ENCODE data around the gene GNAL. TPM values are rescaled to one million over a fixed set of nuclear protein-coding genes. Genes with fewer than 3 reads are reported as not detected.

GNAL gene
- total RNA-seq, 3 donors from 2014 or later (not counting 1 experiment from before 2014, with no cell fraction given), result 10.9 to 15.0 (median 12.6) TPM

DNA sequence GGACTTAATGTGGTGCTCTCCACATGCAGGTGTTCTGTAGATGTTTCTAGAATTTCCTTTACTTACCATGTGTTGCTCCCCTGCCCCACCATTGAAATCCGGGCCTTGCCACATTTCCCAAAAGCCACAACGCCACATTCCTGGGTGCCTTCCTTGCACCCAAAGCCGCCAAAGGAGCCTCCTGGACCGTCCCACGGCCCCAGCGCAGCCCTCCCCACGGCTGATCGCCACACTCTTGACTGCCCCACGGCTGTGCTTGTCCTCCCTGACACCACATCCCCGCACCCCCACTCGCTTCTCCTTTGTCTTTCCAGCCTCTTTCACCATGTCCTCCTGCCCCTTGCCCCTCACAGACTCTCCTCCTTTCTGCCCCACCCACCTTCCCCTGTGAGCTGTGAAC lies 121.9 kb downstream of the GNAL start:
- H3K27ac ChIP-seq (ENCODE audit: low read length), result no peak overlapping the region
- no peaks in the 10 kb centered on the region for H3K9me3 ChIP-seq (ENCODE audit: control insufficient read depth, insufficient read depth, low read length)
- DNase-seq (no peak), ATAC-seq (no peak)
- intact Hi-C loops (cut with micrococcal nuclease), result no loop called here
- H3K27me3 Mint-ChIP-seq (ENCODE audit: low read depth in 2 of 2), result no peaks in the 10 kb centered on the region
- no peaks in the 10 kb centered on the region for H3K27me3 ChIP-seq (ENCODE audit: control insufficient read depth, insufficient read depth, low read length)
- 92% methylated on average over 11 of the region's 11 CpGs for WGBS (ENCODE audit: insufficient coverage)
- no peaks in the 10 kb centered on the region for H3K36me3 ChIP-seq (ENCODE audit: control insufficient read depth, insufficient read depth, low read length)
- H3K4me3 Mint-ChIP-seq, result no peak overlapping the region
- peaks cover 10 to 13% of the 10 kb centered on the region in 2 donors for H3K4me1 Mint-ChIP-seq
- TF ChIP-seq, protein P1, sequence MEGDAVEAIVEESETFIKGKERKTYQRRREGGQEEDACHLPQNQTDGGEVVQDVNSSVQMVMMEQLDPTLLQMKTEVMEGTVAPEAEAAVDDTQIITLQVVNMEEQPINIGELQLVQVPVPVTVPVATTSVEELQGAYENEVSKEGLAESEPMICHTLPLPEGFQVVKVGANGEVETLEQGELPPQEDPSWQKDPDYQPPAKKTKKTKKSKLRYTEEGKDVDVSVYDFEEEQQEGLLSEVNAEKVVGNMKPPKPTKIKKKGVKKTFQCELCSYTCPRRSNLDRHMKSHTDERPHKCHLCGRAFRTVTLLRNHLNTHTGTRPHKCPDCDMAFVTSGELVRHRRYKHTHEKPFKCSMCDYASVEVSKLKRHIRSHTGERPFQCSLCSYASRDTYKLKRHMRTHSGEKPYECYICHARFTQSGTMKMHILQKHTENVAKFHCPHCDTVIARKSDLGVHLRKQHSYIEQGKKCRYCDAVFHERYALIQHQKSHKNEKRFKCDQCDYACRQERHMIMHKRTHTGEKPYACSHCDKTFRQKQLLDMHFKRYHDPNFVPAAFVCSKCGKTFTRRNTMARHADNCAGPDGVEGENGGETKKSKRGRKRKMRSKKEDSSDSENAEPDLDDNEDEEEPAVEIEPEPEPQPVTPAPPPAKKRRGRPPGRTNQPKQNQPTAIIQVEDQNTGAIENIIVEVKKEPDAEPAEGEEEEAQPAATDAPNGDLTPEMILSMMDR (IDR thresholded peaks at IDR 0.05), result no peak
- H3K36me3 Mint-ChIP-seq, result no peaks in the 10 kb centered on the region
- no peak overlapping the region for H3K4me3 ChIP-seq (ENCODE audit: low read length)
- H3K9me3 Mint-ChIP-seq, result no peaks in the 10 kb centered on the region
- no peaks in the 10 kb centered on the region for H3K4me1 ChIP-seq (ENCODE audit: control insufficient read depth, insufficient read depth, low read length)
- H3K27ac Mint-ChIP-seq, result no peak overlapping the region

DNA sequence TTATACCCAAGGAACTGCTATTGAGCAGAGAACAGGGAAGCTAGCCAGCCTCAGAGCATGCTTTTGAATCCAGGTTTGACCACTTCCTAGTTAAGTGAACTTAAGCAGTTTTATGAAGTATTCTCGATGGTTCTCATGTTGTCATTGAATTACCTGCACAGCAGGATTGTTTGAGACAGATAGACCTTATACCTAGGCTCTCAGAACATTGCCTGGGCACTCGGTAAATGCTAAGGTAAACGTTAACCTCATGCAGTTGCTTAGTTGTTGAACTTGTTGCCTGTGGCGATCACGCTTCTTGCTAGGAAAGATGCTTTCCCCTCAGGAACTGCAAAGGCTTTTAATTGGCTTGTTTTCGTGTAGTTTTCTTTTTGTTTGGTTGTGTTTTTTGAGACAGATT lies 128.2 kb downstream of the GNAL start:
- Mint-ChIP-seq H3K4me1 (no peaks in the 10 kb centered on the region), H3K9me3 (no peaks in the 10 kb centered on the region), H3K4me3 (no peak overlapping the region), H3K36me3 (no peaks in the 10 kb centered on the region), H3K27ac (peak overlapping the region; percentile 27 to 91), H3K27me3 (ENCODE audit: low read depth in 2 of 2) (no peaks in the 10 kb centered on the region)
- intact Hi-C loops (cut with micrococcal nuclease), result no loop called here
- 70% methylated on average over 6 of the region's 6 CpGs for WGBS (ENCODE audit: insufficient coverage)
- Histone ChIP-seq H3K27me3 (ENCODE audit: control insufficient read depth, insufficient read depth, low read length) (no peaks in the 10 kb centered on the region), H3K4me1 (ENCODE audit: control insufficient read depth, insufficient read depth, low read length) (peaks cover 8% of the 10 kb centered on the region), H3K9me3 (ENCODE audit: control insufficient read depth, insufficient read depth, low read length) (no peaks in the 10 kb centered on the region), H3K36me3 (ENCODE audit: control insufficient read depth, insufficient read depth, low read length) (no peaks in the 10 kb centered on the region), H3K27ac (ENCODE audit: low read length) (peak overlapping the region; percentile 92), H3K4me3 (ENCODE audit: low read length) (no peak overlapping the region)
- ATAC-seq (no peak), DNase-seq (no peak)
- TF ChIP-seq, protein P1 (IDR thresholded peaks at IDR 0.05), result no peak

DNA sequence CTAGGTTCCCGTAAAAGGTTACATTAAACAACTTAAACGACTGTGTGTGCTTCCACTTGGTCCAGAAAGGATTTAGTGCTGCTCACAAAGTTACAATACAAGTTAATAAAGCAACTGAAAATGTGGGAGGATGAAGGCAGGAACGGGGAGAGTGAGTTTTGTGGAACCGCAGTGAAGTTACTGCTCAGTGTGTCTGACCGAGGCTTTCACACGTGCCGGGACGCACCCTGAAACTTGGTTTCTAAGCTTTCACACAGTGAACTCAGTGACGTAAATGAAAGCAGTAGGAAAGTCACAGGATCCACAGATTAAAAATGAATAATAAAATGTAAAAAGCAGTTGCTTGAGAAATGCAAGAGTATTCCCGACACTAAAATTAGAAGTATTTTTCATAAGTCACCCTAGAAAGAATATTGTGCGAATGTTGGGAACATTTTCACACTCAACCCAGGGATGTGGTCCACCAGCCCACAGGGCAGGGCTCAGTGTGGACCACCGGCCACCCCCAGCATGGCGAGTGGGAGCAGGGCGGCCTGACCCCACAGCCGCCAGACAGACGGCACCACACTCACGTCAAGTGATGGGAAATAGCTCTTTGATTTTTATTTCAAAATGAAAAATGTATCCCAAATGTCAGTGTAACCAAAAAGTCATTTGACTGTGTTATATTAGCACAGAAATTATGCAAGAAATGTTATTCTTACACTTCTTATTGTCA lies 129.6 kb downstream of the GNAL start:
- no peak overlapping the region for H3K4me3 ChIP-seq (ENCODE audit: low read length)
- no peaks in the 10 kb centered on the region for H3K27me3 Mint-ChIP-seq (ENCODE audit: low read depth in 2 of 2)
- H3K27ac ChIP-seq (ENCODE audit: low read length), result peak overlapping the region; percentile 92
- TF ChIP-seq, protein P1 (IDR thresholded peaks at IDR 0.05), result no peak
- DNase-seq, result peak; percentile 35 to 54
- ATAC-seq, result peak; percentile 74 to 89 (median 86)
- no peaks in the 10 kb centered on the region for H3K9me3 Mint-ChIP-seq
- peak overlapping the region; percentile 81 for H3K4me3 Mint-ChIP-seq
- peaks cover 8% of the 10 kb centered on the region for H3K4me1 ChIP-seq (ENCODE audit: control insufficient read depth, insufficient read depth, low read length)
- H3K9me3 ChIP-seq (ENCODE audit: control insufficient read depth, insufficient read depth, low read length), result no peaks in the 10 kb centered on the region
- peak overlapping the region; percentile 54 to 91 for H3K27ac Mint-ChIP-seq
- no peaks in the 10 kb centered on the region for H3K36me3 ChIP-seq (ENCODE audit: control insufficient read depth, insufficient read depth, low read length)
- no peaks in the 10 kb centered on the region for H3K36me3 Mint-ChIP-seq
- H3K4me1 Mint-ChIP-seq, result no peaks in the 10 kb centered on the region
- no peaks in the 10 kb centered on the region for H3K27me3 ChIP-seq (ENCODE audit: control insufficient read depth, insufficient read depth, low read length)
- intact Hi-C loops (cut with micrococcal nuclease), result loop anchor here (1.0 kb wide), 1 partner anchor 30 kb away; no protein-coding TSS in a partner anchor
- 71% methylated on average over 17 of the region's 17 CpGs for WGBS (ENCODE audit: insufficient coverage)

DNA sequence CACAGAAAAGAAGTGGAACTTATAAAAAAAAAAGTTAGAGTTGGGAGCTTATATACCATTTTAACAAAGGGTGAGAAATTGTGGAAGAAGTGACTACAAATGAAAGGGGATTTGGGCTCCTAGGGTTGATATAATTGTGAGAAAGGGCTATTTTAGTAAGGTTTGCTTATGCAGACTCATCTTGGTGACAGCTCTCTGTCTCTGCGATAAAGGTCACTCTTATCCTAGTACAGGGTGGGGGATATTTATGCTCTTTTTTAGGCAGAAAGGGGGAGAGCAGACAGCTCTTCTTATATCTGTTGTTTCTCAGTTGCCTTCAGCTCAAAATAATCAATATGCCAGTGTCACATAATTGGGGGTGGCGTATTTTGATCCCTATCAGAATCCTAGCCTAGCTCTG lies 130.9 kb downstream of the GNAL start:
- no peaks in the 10 kb centered on the region for H3K9me3 Mint-ChIP-seq
- H3K9me3 ChIP-seq (ENCODE audit: control insufficient read depth, insufficient read depth, low read length), result no peaks in the 10 kb centered on the region
- intact Hi-C loops (cut with micrococcal nuclease), result no loop called here
- no peaks in the 10 kb centered on the region for H3K4me1 Mint-ChIP-seq
- no peaks in the 10 kb centered on the region for H3K27me3 Mint-ChIP-seq (ENCODE audit: low read depth in 2 of 2)
- DNase-seq, result no peak
- no peak overlapping the region for H3K27ac ChIP-seq (ENCODE audit: low read length)
- peaks cover 8% of the 10 kb centered on the region for H3K4me1 ChIP-seq (ENCODE audit: control insufficient read depth, insufficient read depth, low read length)
- no peak overlapping the region for H3K4me3 Mint-ChIP-seq
- peak overlapping the region in 1 of 2 donors; percentile 31 for H3K27ac Mint-ChIP-seq
- TF ChIP-seq, protein P1 (IDR thresholded peaks at IDR 0.05), result no peak
- H3K36me3 Mint-ChIP-seq, result no peaks in the 10 kb centered on the region
- ATAC-seq, result no peak
- 100% methylated on average over 1 of the region's 2 CpGs for WGBS (ENCODE audit: insufficient coverage)
- H3K27me3 ChIP-seq (ENCODE audit: control insufficient read depth, insufficient read depth, low read length), result no peaks in the 10 kb centered on the region
- no peak overlapping the region for H3K4me3 ChIP-seq (ENCODE audit: low read length)
- H3K36me3 ChIP-seq (ENCODE audit: control insufficient read depth, insufficient read depth, low read length), result no peaks in the 10 kb centered on the region

All from natural killer cell (primary cell).